GM12801 (cell line): ENCODE results near the gene MAT2B.

Experiments used
- CTCF ChIP-seq: IDR thresholded peaks from one replicate; pipeline ENCODE4 v1.5.1; 2011; ENCODE audit warnings: control low read depth; ENCODE audit not compliant: insufficient read length; ENCODE audit errors: extremely low read depth

MAT2B gene

GRCh38 chr5:163463063-163463435, 42.4 kb upstream of the MAT2B start:
- no peak for TF ChIP-seq CTCF

GRCh38 chr5:163467682-163468081, 37.7 kb upstream of the MAT2B start:
- no peak for TF ChIP-seq CTCF

- TF ChIP-seq CTCF = no peak
Observed at GRCh38 chr5:163473635-163474243, 31.7 kb upstream of the MAT2B start.

GRCh38 chr5:163475411-163475810, 30.0 kb upstream of the MAT2B start:
- TF ChIP-seq CTCF = no peak

- no peak for TF ChIP-seq CTCF
Observed at GRCh38 chr5:163478126-163478981, 27.1 kb upstream of the MAT2B start.

- TF ChIP-seq CTCF = no peak
Observed at GRCh38 chr5:163478982-163479271, 26.5 kb upstream of the MAT2B start.

- TF ChIP-seq CTCF = no peak
Observed at GRCh38 chr5:163489055-163489744, 16.2 kb upstream of the MAT2B start.
